ENCODE results near the gene OR51B2. TPM values are rescaled to one million over a fixed set of nuclear protein-coding genes. Genes with fewer than 3 reads are reported as not detected.
"Not testable (repeated sequence)": the region's sequence is repeated elsewhere in the genome, so short reads cannot be mapped to it uniquely, and the experiment has no call there.

OR51B2 gene
- total RNA-seq, 4 donors from 2014 or later: not detected

DNA sequence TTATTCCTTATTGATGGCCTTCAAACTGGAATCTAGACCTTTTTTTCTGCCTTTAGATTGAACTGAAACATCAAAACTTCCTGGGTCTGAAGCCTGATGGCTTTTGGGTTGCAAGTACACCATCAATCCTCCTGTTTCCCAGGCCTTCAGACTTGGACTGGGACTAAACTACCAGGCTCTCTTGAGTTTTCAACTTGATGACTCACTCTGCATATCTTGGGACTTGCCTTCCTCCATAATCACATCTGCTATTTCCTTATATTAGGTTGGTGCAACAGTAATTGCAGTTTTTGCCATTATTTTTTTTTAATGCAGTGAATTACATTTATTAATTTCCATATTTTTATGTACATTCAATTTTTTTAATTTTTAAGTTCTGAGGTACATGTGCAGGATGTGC, 12.2 kb upstream of the OR51B2 start:
- no peak for DNase-seq
- Histone ChIP-seq H3K36me3 (no peaks in the 10 kb centered on the region), H3K9me3 (no peaks in the 10 kb centered on the region), H3K4me1 (no peaks in the 10 kb centered on the region), H3K4me3 (no peak overlapping the region), H3K27ac (no peak overlapping the region), H3K27me3 (no peaks in the 10 kb centered on the region)
- TF ChIP-seq POLR2A (IDR thresholded peaks at IDR 0.05): no peak
- TF ChIP-seq, protein P1, sequence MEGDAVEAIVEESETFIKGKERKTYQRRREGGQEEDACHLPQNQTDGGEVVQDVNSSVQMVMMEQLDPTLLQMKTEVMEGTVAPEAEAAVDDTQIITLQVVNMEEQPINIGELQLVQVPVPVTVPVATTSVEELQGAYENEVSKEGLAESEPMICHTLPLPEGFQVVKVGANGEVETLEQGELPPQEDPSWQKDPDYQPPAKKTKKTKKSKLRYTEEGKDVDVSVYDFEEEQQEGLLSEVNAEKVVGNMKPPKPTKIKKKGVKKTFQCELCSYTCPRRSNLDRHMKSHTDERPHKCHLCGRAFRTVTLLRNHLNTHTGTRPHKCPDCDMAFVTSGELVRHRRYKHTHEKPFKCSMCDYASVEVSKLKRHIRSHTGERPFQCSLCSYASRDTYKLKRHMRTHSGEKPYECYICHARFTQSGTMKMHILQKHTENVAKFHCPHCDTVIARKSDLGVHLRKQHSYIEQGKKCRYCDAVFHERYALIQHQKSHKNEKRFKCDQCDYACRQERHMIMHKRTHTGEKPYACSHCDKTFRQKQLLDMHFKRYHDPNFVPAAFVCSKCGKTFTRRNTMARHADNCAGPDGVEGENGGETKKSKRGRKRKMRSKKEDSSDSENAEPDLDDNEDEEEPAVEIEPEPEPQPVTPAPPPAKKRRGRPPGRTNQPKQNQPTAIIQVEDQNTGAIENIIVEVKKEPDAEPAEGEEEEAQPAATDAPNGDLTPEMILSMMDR (IDR thresholded peaks at IDR 0.05): no peak
- intact Hi-C loops (cut with DNase I): no loop called here

DNA sequence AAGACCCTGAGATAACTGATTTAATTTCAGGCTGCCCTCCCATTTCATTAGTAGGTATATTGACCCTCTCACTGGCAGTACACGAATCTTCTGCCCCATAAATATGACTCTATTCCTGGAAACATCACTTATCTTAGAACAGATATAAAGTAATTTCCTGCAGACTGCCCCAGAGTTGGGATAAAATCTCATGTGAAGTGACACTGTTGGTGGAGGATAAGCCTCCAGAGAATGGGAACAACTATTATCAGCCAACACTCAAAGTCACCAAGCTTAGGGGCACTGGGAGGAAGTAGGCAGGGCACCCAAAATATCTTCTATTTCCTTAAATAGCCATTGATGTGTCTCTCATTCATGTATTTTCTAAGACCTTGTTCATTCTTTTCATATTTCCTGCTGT, 11.1 kb upstream of the OR51B2 start:
- H3K27ac ChIP-seq: no peak overlapping the region
- H3K4me1 ChIP-seq: no peaks in the 10 kb centered on the region
- no peaks in the 10 kb centered on the region for H3K36me3 ChIP-seq
- intact Hi-C loops (cut with DNase I): no loop called here
- WGBS, 2 donors: 9 to 22% methylated on average over 1 of the region's 1 CpG
- H3K4me3 ChIP-seq: no peak overlapping the region
- no peaks in the 10 kb centered on the region for H3K9me3 ChIP-seq
- DNase-seq: no peak
- H3K27me3 ChIP-seq: no peaks in the 10 kb centered on the region
- TF ChIP-seq, protein P1 (IDR thresholded peaks at IDR 0.05): no peak
- no peak for TF ChIP-seq POLR2A (IDR thresholded peaks at IDR 0.05)

DNA sequence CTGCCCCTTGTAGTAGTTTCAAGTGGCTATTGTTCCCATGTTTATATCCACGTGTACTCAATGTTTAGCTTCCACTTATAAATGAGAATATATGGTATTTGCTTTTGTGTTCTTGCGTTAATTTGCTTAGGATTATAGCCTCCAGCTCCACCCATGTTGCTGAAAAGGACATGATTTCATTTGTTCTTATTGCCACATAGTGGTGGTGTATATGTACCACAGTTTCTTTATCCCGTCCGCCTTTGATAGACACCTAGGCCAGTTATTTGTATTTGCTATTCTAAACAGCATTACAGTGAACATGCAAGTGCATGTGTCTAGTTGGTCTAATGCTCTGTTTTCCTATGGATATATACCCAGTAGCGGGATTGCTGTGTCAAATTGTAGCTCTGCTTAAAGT, 6.8 kb downstream of the OR51B2 start:
- WGBS, 2 donors: 51 to 54% methylated on average over 5 of the region's 5 CpGs
- no peaks in the 10 kb centered on the region for H3K27me3 ChIP-seq
- intact Hi-C loops (cut with DNase I): no loop called here
- H3K9me3 ChIP-seq: no peaks in the 10 kb centered on the region
- H3K4me1 ChIP-seq: no peaks in the 10 kb centered on the region
- H3K36me3 ChIP-seq: no peaks in the 10 kb centered on the region
- TF ChIP-seq, protein P1 (IDR thresholded peaks at IDR 0.05): no peak
- TF ChIP-seq POLR2A (IDR thresholded peaks at IDR 0.05): no peak
- H3K4me3 ChIP-seq: no peak overlapping the region
- no peak for DNase-seq
- H3K27ac ChIP-seq: no peak overlapping the region

DNA sequence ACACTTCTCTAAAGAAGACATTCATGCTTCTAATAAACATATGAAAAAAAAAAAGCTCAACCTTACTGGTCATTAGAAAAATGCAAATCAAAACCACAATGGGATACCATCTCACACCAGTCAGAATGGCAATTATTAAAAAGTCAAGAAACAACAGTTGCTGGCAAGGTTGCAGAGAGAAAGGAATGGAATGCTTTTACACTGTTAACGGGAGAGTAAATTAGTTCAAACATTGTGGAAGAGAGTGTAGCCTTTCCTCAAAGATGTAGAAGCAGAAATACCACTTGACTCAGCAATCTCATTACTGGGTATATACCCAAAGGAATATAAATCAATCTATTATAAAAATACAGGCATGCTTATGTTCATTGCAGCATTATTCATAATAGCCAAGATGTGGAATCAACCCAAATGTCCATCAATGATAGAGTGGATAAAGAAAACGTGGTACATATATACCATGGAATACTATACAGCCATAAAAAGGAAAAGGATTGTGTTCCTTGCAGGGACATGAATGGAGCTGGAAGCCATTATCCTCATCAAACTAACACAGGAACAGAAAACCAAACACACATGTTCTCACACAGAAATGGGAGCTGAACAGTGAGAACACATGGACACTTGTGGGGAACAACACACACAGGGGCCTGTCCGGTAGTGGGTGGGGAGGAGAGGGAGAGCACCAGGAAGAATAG, 10.6 kb downstream of the OR51B2 start:
- H3K9me3 ChIP-seq; H3K27ac ChIP-seq; intact Hi-C loops (cut with DNase I); H3K27me3 ChIP-seq; H3K36me3 ChIP-seq; DNase-seq; H3K4me1 ChIP-seq; H3K4me3 ChIP-seq: not testable (repeated sequence)
- WGBS, 2 donors: 61 to 65% methylated on average over 3 of the region's 3 CpGs

DNA sequence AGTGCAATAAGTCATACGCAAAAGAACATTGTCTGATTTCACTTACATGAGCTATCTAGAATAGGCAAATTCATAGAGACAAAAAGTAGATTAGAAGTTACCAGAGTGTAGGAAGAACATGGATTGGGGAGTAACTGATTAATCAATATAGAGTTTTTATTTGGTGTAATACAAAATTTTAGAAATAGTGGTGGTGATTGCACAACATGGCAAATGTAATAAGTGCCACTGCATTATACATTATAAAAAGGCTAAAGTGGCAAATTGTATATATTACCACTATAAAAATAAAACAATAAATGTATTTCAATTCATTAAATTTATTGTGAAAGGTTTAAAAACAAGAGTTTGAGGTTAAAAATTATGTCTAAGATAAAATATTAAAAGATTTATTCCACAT, 13.7 kb downstream of the OR51B2 start:
- 86 to 100% methylated on average over 1 of the region's 1 CpG for WGBS, 2 donors
- Histone ChIP-seq H3K27me3 (no peaks in the 10 kb centered on the region), H3K9me3 (no peaks in the 10 kb centered on the region), H3K36me3 (no peaks in the 10 kb centered on the region), H3K27ac (no peak overlapping the region), H3K4me1 (no peaks in the 10 kb centered on the region), H3K4me3 (no peak overlapping the region)
- TF ChIP-seq, protein P1 (IDR thresholded peaks at IDR 0.05): no peak
- no peak for TF ChIP-seq POLR2A (IDR thresholded peaks at IDR 0.05)
- DNase-seq: no peak
- intact Hi-C loops (cut with DNase I): no loop called here

All from esophagus squamous epithelium (tissue), 5 donors.